OCI-LY3 (cell line): ENCODE measurements around the gene CD200.

ENCODE experiments used
- H2AFZ ChIP-seq: fragments of 200-600, 300-600 bp; shearing (Covaris generic); 2 replicates; pipeline ENCODE4 v1.6.0; 2014; ENCODE audit warnings: antibody characterized with exemption, low read depth, low read length
- H3K27ac ChIP-seq: fragments of 200-600, 300-600 bp; sonication (generic); 2 replicates; pipeline ENCODE4 v1.5.1; 2014; ENCODE audit warnings: mild to moderate bottlenecking, low read length, moderate library complexity, mixed read lengths
- H3K27me3 ChIP-seq: fragments of 200-600, 300-600 bp; sonication (generic); 2 replicates; pipeline ENCODE4 v1.6.1; 2014; ENCODE audit warnings: low read depth, low read length, mixed read lengths
- H3K36me3 ChIP-seq: fragments of 200-600, 300-600 bp; sonication (generic); replicated peaks from 2 replicates; pipeline ENCODE3; 2014; ENCODE audit warnings: low read depth, low read length, mixed read lengths
- H3K4me1 ChIP-seq: fragments of 300-600, 200-600 bp; sonication (generic); 2 replicates; pipeline ENCODE4 v1.6.1; 2014; ENCODE audit warnings: low read length, mixed read lengths
- H3K4me2 ChIP-seq: fragments of 200-600, 300-600 bp; sonication (generic); 2 replicates; pipeline ENCODE4 v1.6.1; 2014; ENCODE audit warnings: low read length, mixed read lengths
- H3K4me3 ChIP-seq: fragments of 300-600, 200-600 bp; sonication (generic); 2 replicates; pipeline ENCODE4 v1.5.1; 2014; ENCODE audit warnings: antibody characterized with exemption, mild to moderate bottlenecking, low read length, moderate library complexity
- H3K79me2 ChIP-seq: fragments of 300-600, 200-600 bp; shearing (Covaris generic); 2 replicates; pipeline ENCODE4 v1.6.1; 2014; ENCODE audit warnings: mild to moderate bottlenecking, low read length, mixed read lengths
- H3K9ac ChIP-seq: fragments of 300-600, 200-600 bp; shearing (Covaris generic); 2 replicates; pipeline ENCODE4 v1.6.0; 2014; ENCODE audit warnings: mild to moderate bottlenecking, low read length, moderate library complexity
- H3K9me3 ChIP-seq: fragments of 200-600, 300-600 bp; shearing (Covaris generic); 2 replicates; pipeline ENCODE4 v1.6.1; 2014; ENCODE audit warnings: low read length, mixed read lengths; ENCODE audit not compliant: insufficient read depth
- H4K20me1 ChIP-seq: fragments of 200-600, 300-600 bp; sonication (generic); 2 replicates; pipeline ENCODE4 v1.6.1; 2016; ENCODE audit warnings: low read length, mixed read lengths; ENCODE audit not compliant: insufficient read depth
- CTCF ChIP-seq: fragments of 200-600, 300-600 bp; sonication (generic); IDR thresholded peaks from 2 replicates; pipeline ENCODE4 v1.5.1; 2014; ENCODE audit warnings: antibody characterized with exemption, low read length, low read depth
- EZH2phosphoT487 ChIP-seq: fragments of 200-600 bp; shearing (Covaris generic); IDR thresholded peaks from 2 replicates; pipeline ENCODE4 v1.6.1; 2018; ENCODE audit warnings: antibody characterized with exemption, mixed run types, low read depth

The CD200 gene

GRCh38 chr3:112360561-112360960 lies 27.6 kb downstream of the CD200 start:
- Histone ChIP-seq H3K79me2 (no peaks in the 10 kb centered on the region), H3K36me3 (no peaks in the 10 kb centered on the region), H3K4me1 (peaks cover 23% of the 10 kb centered on the region), H4K20me1 (no peaks in the 10 kb centered on the region), H3K4me3 (no peak overlapping the region), H3K9ac (no peak overlapping the region), H3K27me3 (no peaks in the 10 kb centered on the region), H3K27ac (no peak overlapping the region), H3K4me2 (no peak overlapping the region), H2AFZ (no peak overlapping the region), H3K9me3 (no peaks in the 10 kb centered on the region)
- TF ChIP-seq EZH2phosphoT487 (no peak), CTCF (no peak)

- H3K9me3 ChIP-seq = no peaks in the 10 kb centered on the region
- TF ChIP-seq EZH2phosphoT487 (no peak), CTCF (no peak)
- H3K4me1 ChIP-seq = peaks cover 27% of the 10 kb centered on the region
- no peak overlapping the region for H3K4me3 ChIP-seq
- no peak overlapping the region for H3K4me2 ChIP-seq
- no peaks in the 10 kb centered on the region for H3K36me3 ChIP-seq
- no peaks in the 10 kb centered on the region for H4K20me1 ChIP-seq
- no peak overlapping the region for H3K9ac ChIP-seq
- H3K79me2 ChIP-seq = no peaks in the 10 kb centered on the region
- H3K27me3 ChIP-seq = no peaks in the 10 kb centered on the region
- H3K27ac ChIP-seq = no peak overlapping the region
- H2AFZ ChIP-seq = no peak overlapping the region
Observed at GRCh38 chr3:112362221-112362620, 29.3 kb downstream of the CD200 start.

- Histone ChIP-seq H3K9ac (no peak overlapping the region), H3K4me1 (peaks cover 22% of the 10 kb centered on the region), H2AFZ (peak overlapping the region; percentile 35; the same call in 1 of the 2 replicates), H3K27ac (no peak overlapping the region), H3K9me3 (no peaks in the 10 kb centered on the region), H4K20me1 (no peaks in the 10 kb centered on the region), H3K36me3 (no peaks in the 10 kb centered on the region), H3K4me3 (0 out of 2 replicates have a peak overlapping the region, but pooled peaks have one; percentile 14), H3K4me2 (peak overlapping the region; percentile 67), H3K79me2 (no peaks in the 10 kb centered on the region), H3K27me3 (no peaks in the 10 kb centered on the region)
- TF ChIP-seq CTCF = no peak
- TF ChIP-seq EZH2phosphoT487 = no peak
Observed at GRCh38 chr3:112364291-112364690, 31.3 kb downstream of the CD200 start.

GRCh38 chr3:112365035-112365434 lies 32.1 kb downstream of the CD200 start:
- peaks cover 22% of the 10 kb centered on the region for H3K4me1 ChIP-seq
- no peak overlapping the region for H3K4me3 ChIP-seq
- H3K79me2 ChIP-seq = no peaks in the 10 kb centered on the region
- peak overlapping the region; percentile 67 for H3K4me2 ChIP-seq
- no peaks in the 10 kb centered on the region for H3K9me3 ChIP-seq
- TF ChIP-seq CTCF (no peak), EZH2phosphoT487 (no peak)
- H3K27ac ChIP-seq = no peak overlapping the region
- no peaks in the 10 kb centered on the region for H3K27me3 ChIP-seq
- H3K36me3 ChIP-seq = no peaks in the 10 kb centered on the region
- no peaks in the 10 kb centered on the region for H4K20me1 ChIP-seq
- H3K9ac ChIP-seq = no peak overlapping the region
- no peak overlapping the region for H2AFZ ChIP-seq
